Neural cell (in vitro differentiated cells): ENCODE data around the gene DIP2C. TPM values are rescaled to one million over a fixed set of nuclear protein-coding genes. Genes with fewer than 3 reads are reported as not detected.

ENCODE experiments used
- H2AFZ ChIP-seq: fragments of 200-600, 300-800 bp; sonication (generic), shearing (Covaris generic); 2 replicates; pipeline ENCODE4 v1.6.0; 2014; ENCODE audit warnings: low read depth, mild to moderate bottlenecking, antibody characterized with exemption, low read length, moderate library complexity
- H3F3A ChIP-seq: fragments of 200-600 bp; shearing (Covaris generic); 2 replicates; pipeline ENCODE4 v1.6.1; 2016; ENCODE audit warnings: mild to moderate bottlenecking, moderate library complexity, mixed read lengths, antibody characterized with exemption, low read length; ENCODE audit not compliant: insufficient read depth, poor library complexity, severe bottlenecking
- H3K27ac ChIP-seq: fragments of 200-600, 300-800 bp; sonication (generic), shearing (Covaris generic); 2 replicates; pipeline ENCODE4 v1.5.1; 2014; ENCODE audit warnings: mild to moderate bottlenecking, low read length, moderate library complexity
- H3K27me3 ChIP-seq: fragments of 300-800, 200-600 bp; sonication (generic), shearing (Covaris generic); 2 replicates; pipeline ENCODE4 v1.6.0; 2014; ENCODE audit warnings: mild to moderate bottlenecking, low read depth, low read length, moderate library complexity; ENCODE audit not compliant: insufficient read depth
- H3K36me3 ChIP-seq: fragments of 300-800, 200-600 bp; sonication (generic), shearing (Covaris generic); 2 replicates; pipeline ENCODE4 v1.5.1; 2014; ENCODE audit warnings: mild to moderate bottlenecking, antibody characterized with exemption, low read length, moderate library complexity; ENCODE audit not compliant: insufficient read depth
- H3K4me2 ChIP-seq: fragments of 300-800, 200-600 bp; sonication (generic), shearing (Covaris generic); 2 replicates; pipeline ENCODE4 v1.6.0; 2014; ENCODE audit warnings: mild to moderate bottlenecking, low read length
- H3K4me3 ChIP-seq: fragments of 300-800, 200-600 bp; sonication (generic), shearing (Covaris generic); 2 replicates; pipeline ENCODE4 v1.5.1; 2014; ENCODE audit warnings: mild to moderate bottlenecking, low read length, moderate library complexity
- H3K79me2 ChIP-seq: fragments of 200-600 bp; shearing (Covaris generic); replicated peaks from 2 replicates; pipeline ENCODE4 v1.6.0; 2014; ENCODE audit warnings: mild to moderate bottlenecking, low read length, moderate library complexity; ENCODE audit not compliant: insufficient read depth
- H3K9ac ChIP-seq: fragments of 300-800, 200-600 bp; sonication (generic), shearing (Covaris generic); 2 replicates; pipeline ENCODE4 v1.6.1; 2016; ENCODE audit warnings: mild to moderate bottlenecking, low read length, mixed read lengths
- H3K9me2 ChIP-seq: fragments of 200-600 bp; shearing (Covaris generic); 2 replicates; pipeline ENCODE4 v1.6.1; 2016; ENCODE audit warnings: mild to moderate bottlenecking, low read length, mixed read lengths; ENCODE audit not compliant: insufficient read depth
- H3K9me3 ChIP-seq: fragments of 200-600, 300-800 bp; sonication (generic), shearing (Covaris generic); 2 replicates; pipeline ENCODE4 v1.6.1; 2016; ENCODE audit warnings: mild to moderate bottlenecking, mixed run types, low read length, moderate library complexity, mixed read lengths
- H4K20me1 ChIP-seq: fragments of 200-600 bp; shearing (Covaris generic); 2 replicates; pipeline ENCODE4 v1.6.1; 2016; ENCODE audit warnings: mild to moderate bottlenecking, mixed run types; ENCODE audit not compliant: insufficient read depth
- EP300 ChIP-seq: fragments of 450-650 bp; conservative IDR thresholded peaks from 2 replicates; pipeline ENCODE4 v1.6.1; 2014; ENCODE audit warnings: antibody characterized with exemption, mild to moderate bottlenecking, moderate library complexity; ENCODE audit not compliant: poor library complexity, severe bottlenecking
- EZH2 ChIP-seq: fragments of 200-600, 300-800 bp; shearing (Covaris generic), sonication (generic); IDR thresholded peaks from 2 replicates; pipeline ENCODE4 v1.6.1; 2014; ENCODE audit warnings: antibody characterized with exemption, low read length, borderline replicate concordance, mild to moderate bottlenecking; ENCODE audit not compliant: insufficient read depth, poor library complexity, severe bottlenecking
- MXI1 ChIP-seq: fragments of 450-650 bp; conservative IDR thresholded peaks from 2 replicates; pipeline ENCODE4 v1.6.1; 2014; ENCODE audit warnings: antibody characterized with exemption, mild to moderate bottlenecking; ENCODE audit not compliant: poor library complexity, severe bottlenecking
- POLR2AphosphoS5 ChIP-seq: IDR thresholded peaks from 2 replicates; pipeline ENCODE4 v1.6.1; 2012
- RAD21 ChIP-seq: fragments of 450-650 bp; conservative IDR thresholded peaks from 2 replicates; pipeline ENCODE4 v1.6.1; 2014; ENCODE audit warnings: antibody characterized with exemption, mild to moderate bottlenecking, moderate library complexity
- SMC3 ChIP-seq: fragments of 450-650 bp; conservative IDR thresholded peaks from 2 replicates; pipeline ENCODE4 v1.6.1; 2014; ENCODE audit warnings: antibody characterized with exemption, mild to moderate bottlenecking, moderate library complexity; ENCODE audit not compliant: poor library complexity
- TAF1 ChIP-seq: IDR thresholded peaks from 2 replicates; pipeline ENCODE4 v1.6.1; 2012; ENCODE audit warnings: low read depth
- polyA plus RNA-seq: library from polyadenylated mRNA; depleted of rRNA; stranded (reverse); fragments of >200 nt; gene quantifications from 2 replicates; pipeline ENCODE4 v1.2.3, GENCODE V29; 2014
- TF ChIP-seq, protein P1 (sequence below): IDR thresholded peaks from 2 replicates; pipeline ENCODE4 v1.6.1; 2012; ENCODE audit warnings: borderline replicate concordance
- TF ChIP-seq, protein P2 (sequence below): fragments of 450-650 bp; IDR thresholded peaks from 2 replicates; pipeline ENCODE4 v1.5.1; 2014; ENCODE audit warnings: antibody characterized with exemption, mild to moderate bottlenecking, moderate library complexity; ENCODE audit not compliant: poor library complexity, severe bottlenecking

DIP2C gene
- polyA plus RNA-seq, 1 donor from 2014 or later = 24.1 TPM

DNA sequence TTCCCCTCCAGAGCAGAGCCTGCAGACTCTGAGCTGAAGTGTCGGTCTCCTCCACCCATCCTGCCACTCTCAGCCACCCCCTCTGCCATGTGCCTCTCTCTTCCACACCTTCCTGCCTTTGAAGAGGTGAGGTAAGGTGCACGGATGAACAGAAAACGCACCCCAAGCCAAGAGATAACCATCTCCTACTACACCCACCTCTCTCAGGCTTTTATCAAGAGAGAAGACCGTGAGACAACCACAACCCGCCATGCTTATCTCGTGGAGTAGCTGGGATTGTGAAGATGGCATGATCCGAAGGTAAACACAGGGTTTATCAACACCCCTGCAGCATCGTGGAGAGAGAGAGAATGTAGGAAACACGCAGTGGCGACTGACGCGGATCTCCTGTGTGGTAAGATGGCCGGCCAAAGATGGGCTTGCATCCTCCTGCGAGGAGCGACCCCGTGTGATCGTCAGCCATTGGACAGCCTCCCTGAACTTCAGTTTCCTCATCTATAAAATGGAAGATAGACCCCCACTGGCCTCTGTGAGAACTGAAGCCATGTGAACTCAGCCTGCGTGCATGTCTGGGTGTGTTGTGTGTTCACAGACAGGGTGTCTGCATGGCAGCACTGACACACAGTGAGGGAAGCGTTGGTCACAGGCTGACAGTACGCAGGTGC lies 219.0 kb downstream of the DIP2C start:
- H3K27me3 ChIP-seq = no peaks in the 10 kb centered on the region
- no peaks in the 10 kb centered on the region for H4K20me1 ChIP-seq
- H3K79me2 ChIP-seq = peaks cover 4% of the 10 kb centered on the region
- no peak overlapping the region for H3K27ac ChIP-seq
- H3K9me2 ChIP-seq = no peaks in the 10 kb centered on the region
- TF ChIP-seq SMC3 (no peak), EP300 (no peak), POLR2AphosphoS5 (no peak), EZH2 (no peak), TAF1 (no peak), RAD21 (no peak), MXI1 (no peak)
- TF ChIP-seq, protein P1, sequence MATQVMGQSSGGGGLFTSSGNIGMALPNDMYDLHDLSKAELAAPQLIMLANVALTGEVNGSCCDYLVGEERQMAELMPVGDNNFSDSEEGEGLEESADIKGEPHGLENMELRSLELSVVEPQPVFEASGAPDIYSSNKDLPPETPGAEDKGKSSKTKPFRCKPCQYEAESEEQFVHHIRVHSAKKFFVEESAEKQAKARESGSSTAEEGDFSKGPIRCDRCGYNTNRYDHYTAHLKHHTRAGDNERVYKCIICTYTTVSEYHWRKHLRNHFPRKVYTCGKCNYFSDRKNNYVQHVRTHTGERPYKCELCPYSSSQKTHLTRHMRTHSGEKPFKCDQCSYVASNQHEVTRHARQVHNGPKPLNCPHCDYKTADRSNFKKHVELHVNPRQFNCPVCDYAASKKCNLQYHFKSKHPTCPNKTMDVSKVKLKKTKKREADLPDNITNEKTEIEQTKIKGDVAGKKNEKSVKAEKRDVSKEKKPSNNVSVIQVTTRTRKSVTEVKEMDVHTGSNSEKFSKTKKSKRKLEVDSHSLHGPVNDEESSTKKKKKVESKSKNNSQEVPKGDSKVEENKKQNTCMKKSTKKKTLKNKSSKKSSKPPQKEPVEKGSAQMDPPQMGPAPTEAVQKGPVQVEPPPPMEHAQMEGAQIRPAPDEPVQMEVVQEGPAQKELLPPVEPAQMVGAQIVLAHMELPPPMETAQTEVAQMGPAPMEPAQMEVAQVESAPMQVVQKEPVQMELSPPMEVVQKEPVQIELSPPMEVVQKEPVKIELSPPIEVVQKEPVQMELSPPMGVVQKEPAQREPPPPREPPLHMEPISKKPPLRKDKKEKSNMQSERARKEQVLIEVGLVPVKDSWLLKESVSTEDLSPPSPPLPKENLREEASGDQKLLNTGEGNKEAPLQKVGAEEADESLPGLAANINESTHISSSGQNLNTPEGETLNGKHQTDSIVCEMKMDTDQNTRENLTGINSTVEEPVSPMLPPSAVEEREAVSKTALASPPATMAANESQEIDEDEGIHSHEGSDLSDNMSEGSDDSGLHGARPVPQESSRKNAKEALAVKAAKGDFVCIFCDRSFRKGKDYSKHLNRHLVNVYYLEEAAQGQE = no peak
- TF ChIP-seq, protein P2, sequence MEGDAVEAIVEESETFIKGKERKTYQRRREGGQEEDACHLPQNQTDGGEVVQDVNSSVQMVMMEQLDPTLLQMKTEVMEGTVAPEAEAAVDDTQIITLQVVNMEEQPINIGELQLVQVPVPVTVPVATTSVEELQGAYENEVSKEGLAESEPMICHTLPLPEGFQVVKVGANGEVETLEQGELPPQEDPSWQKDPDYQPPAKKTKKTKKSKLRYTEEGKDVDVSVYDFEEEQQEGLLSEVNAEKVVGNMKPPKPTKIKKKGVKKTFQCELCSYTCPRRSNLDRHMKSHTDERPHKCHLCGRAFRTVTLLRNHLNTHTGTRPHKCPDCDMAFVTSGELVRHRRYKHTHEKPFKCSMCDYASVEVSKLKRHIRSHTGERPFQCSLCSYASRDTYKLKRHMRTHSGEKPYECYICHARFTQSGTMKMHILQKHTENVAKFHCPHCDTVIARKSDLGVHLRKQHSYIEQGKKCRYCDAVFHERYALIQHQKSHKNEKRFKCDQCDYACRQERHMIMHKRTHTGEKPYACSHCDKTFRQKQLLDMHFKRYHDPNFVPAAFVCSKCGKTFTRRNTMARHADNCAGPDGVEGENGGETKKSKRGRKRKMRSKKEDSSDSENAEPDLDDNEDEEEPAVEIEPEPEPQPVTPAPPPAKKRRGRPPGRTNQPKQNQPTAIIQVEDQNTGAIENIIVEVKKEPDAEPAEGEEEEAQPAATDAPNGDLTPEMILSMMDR = no peak
- H3K9ac ChIP-seq = no peak overlapping the region
- no peak overlapping the region for H3K4me3 ChIP-seq
- no peak overlapping the region for H2AFZ ChIP-seq
- H3F3A ChIP-seq = no peaks in the 10 kb centered on the region
- H3K4me2 ChIP-seq = no peak overlapping the region
- H3K36me3 ChIP-seq = no peaks in the 10 kb centered on the region
- H3K9me3 ChIP-seq = no peaks in the 10 kb centered on the region

DNA sequence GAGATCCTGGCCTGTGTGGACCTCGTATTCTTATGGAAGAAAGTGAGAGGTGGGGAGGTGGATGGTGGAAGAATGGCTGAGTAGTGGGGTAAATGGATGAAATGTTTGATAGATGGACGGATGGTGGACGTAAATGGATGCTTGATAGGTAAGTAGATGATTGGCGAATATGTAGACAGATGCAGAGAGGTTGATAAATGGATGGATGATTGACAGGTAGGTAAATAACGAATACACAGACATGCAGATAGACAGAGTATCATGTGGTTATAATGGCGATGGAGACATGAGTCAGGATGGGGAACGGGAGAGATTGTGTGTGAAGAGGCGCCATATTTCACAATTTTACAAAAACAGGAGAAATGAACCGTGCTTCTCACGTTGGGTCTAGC lies 219.5 kb downstream of the DIP2C start:
- Histone ChIP-seq H3K79me2 (peaks cover 4% of the 10 kb centered on the region), H3K27me3 (no peaks in the 10 kb centered on the region), H3K9ac (no peak overlapping the region), H3K4me3 (no peak overlapping the region), H4K20me1 (no peaks in the 10 kb centered on the region), H3K4me2 (no peak overlapping the region), H3K9me3 (no peaks in the 10 kb centered on the region), H3K9me2 (no peaks in the 10 kb centered on the region), H2AFZ (no peak overlapping the region), H3F3A (no peaks in the 10 kb centered on the region), H3K36me3 (no peaks in the 10 kb centered on the region), H3K27ac (no peak overlapping the region)
- TF ChIP-seq TAF1 = no peak
- TF ChIP-seq, protein P2 = no peak
- no peak for TF ChIP-seq EZH2
- TF ChIP-seq EP300 = no peak
- no peak for TF ChIP-seq MXI1
- TF ChIP-seq SMC3 = no peak
- TF ChIP-seq RAD21 = no peak
- TF ChIP-seq POLR2AphosphoS5 = no peak
- TF ChIP-seq, protein P1 = no peak
